Activated CD4-positive, alpha-beta T cell treated with anti-CD3 and anti-CD28 coated beads, Interleukin-2, amount 10 ng/mL, durations not matched to agents 7 days and 5 days (primary cell): Measurements from ENCODE around the gene ARHGAP26. TPM values are rescaled to one million over a fixed set of nuclear protein-coding genes. Genes with fewer than 3 reads are reported as not detected.

Experiments
- CTCF ChIA-PET: fragments of 350-600 bp; sonication (Branson Sonifier 250); formaldehyde crosslinking; loops from one replicate; lab custom pipeline; 2021; ENCODE audit warnings: antibody characterized with exemption; lab: Charles Lee
- POLR2A ChIA-PET: fragments of 350-600 bp; sonication (Branson Sonifier 250); formaldehyde crosslinking; loops from one replicate; lab custom pipeline; 2021; ENCODE audit warnings: antibody characterized with exemption; lab: Charles Lee
- DNase-seq: peaks from one replicate; pipeline ENCODE4 v3.0.0-alpha.2; 2020
- H3K27ac Mint-ChIP-seq: one replicate; pipeline ENCODE4 v1.8.0; 2021; ENCODE audit warnings: mild to moderate bottlenecking, moderate library complexity, mixed read lengths
- H3K27me3 Mint-ChIP-seq: one replicate; pipeline ENCODE4 v1.8.0; 2021; ENCODE audit warnings: mixed read lengths
- H3K36me3 Mint-ChIP-seq: one replicate; pipeline ENCODE4 v1.8.0; 2021; ENCODE audit warnings: low read depth, mixed read lengths
- H3K4me1 Mint-ChIP-seq: one replicate; pipeline ENCODE4 v1.8.0; 2021; ENCODE audit warnings: mixed read lengths
- H3K4me3 Mint-ChIP-seq: one replicate; pipeline ENCODE4 v1.8.0; 2021; ENCODE audit warnings: mild to moderate bottlenecking, moderate library complexity, mixed read lengths
- H3K9me3 Mint-ChIP-seq: one replicate; pipeline ENCODE4 v1.8.0; 2021; ENCODE audit warnings: mixed read lengths
- total RNA-seq, 2 experiments: library from RNA; stranded (reverse); gene quantifications; one replicate each; pipeline ENCODE4 v1.2.3, GENCODE V29; 2021

Gene ARHGAP26
- total RNA-seq, 2 experiments from 2014 or later: 21.0 to 21.5 TPM

- Mint-ChIP-seq H3K4me3 (no peak overlapping the region), H3K4me1 (peaks cover 18% of the 10 kb centered on the region), H3K9me3 (no peaks in the 10 kb centered on the region), H3K36me3 (peaks cover 6% of the 10 kb centered on the region), H3K27ac (no peak overlapping the region), H3K27me3 (no peaks in the 10 kb centered on the region)
- CTCF ChIA-PET: interaction anchor here (1.1 to 1.3 kb wide), 3 partner anchors 10 to 53 kb away, joined by 3 to 5 read pairs (median 3); no protein-coding TSS in a partner anchor
- no peak for DNase-seq
- POLR2A ChIA-PET: no interaction called here
Observed at GRCh38 chr5:142810081-142810480, 39.9 kb downstream of the ARHGAP26 start.

- DNase-seq: no peak
- CTCF ChIA-PET: no interaction called here
- no peak overlapping the region for H3K4me3 Mint-ChIP-seq
- peaks cover 8% of the 10 kb centered on the region for H3K36me3 Mint-ChIP-seq
- no peaks in the 10 kb centered on the region for H3K9me3 Mint-ChIP-seq
- no peak overlapping the region for H3K27ac Mint-ChIP-seq
- POLR2A ChIA-PET: no interaction called here
- H3K27me3 Mint-ChIP-seq: no peaks in the 10 kb centered on the region
- H3K4me1 Mint-ChIP-seq: peaks cover 18% of the 10 kb centered on the region
Observed at GRCh38 chr5:142810743-142811290, 40.6 kb downstream of the ARHGAP26 start.

- POLR2A ChIA-PET: no interaction called here
- H3K36me3 Mint-ChIP-seq: peaks cover 8% of the 10 kb centered on the region
- H3K9me3 Mint-ChIP-seq: no peaks in the 10 kb centered on the region
- no peak overlapping the region for H3K27ac Mint-ChIP-seq
- DNase-seq: no peak
- CTCF ChIA-PET: interaction anchor here (0.6 to 1.4 kb wide), 6 partner anchors 10 to 230 kb away, joined by 3 to 4 read pairs (median 3); no protein-coding TSS in a partner anchor
- H3K4me3 Mint-ChIP-seq: no peak overlapping the region
- peaks cover 21% of the 10 kb centered on the region for H3K4me1 Mint-ChIP-seq
- no peaks in the 10 kb centered on the region for H3K27me3 Mint-ChIP-seq
Observed at GRCh38 chr5:142811866-142812557, 41.8 kb downstream of the ARHGAP26 start.

GRCh38 chr5:142813220-142813619 is 43.0 kb downstream of the ARHGAP26 start:
- Mint-ChIP-seq H3K27me3 (no peaks in the 10 kb centered on the region), H3K4me3 (no peak overlapping the region), H3K4me1 (peaks cover 20% of the 10 kb centered on the region), H3K36me3 (peaks cover 8% of the 10 kb centered on the region), H3K9me3 (no peaks in the 10 kb centered on the region), H3K27ac (no peak overlapping the region)
- DNase-seq: no peak
- ChIA-PET POLR2A (no interaction called here), CTCF (no interaction called here)

- H3K27me3 Mint-ChIP-seq: no peaks in the 10 kb centered on the region
- no peak overlapping the region for H3K4me3 Mint-ChIP-seq
- ChIA-PET CTCF (no interaction called here), POLR2A (no interaction called here)
- peaks cover 13% of the 10 kb centered on the region for H3K4me1 Mint-ChIP-seq
- H3K27ac Mint-ChIP-seq: no peak overlapping the region
- no peak for DNase-seq
- no peaks in the 10 kb centered on the region for H3K9me3 Mint-ChIP-seq
- peaks cover 5% of the 10 kb centered on the region for H3K36me3 Mint-ChIP-seq
Observed at GRCh38 chr5:142814122-142814521, 43.9 kb downstream of the ARHGAP26 start.

GRCh38 chr5:142815469-142815868 is 45.3 kb downstream of the ARHGAP26 start:
- H3K27ac Mint-ChIP-seq: peak overlapping the region; percentile 34
- H3K9me3 Mint-ChIP-seq: no peaks in the 10 kb centered on the region
- DNase-seq: no peak
- ChIA-PET POLR2A (no interaction called here), CTCF (no interaction called here)
- peaks cover 7% of the 10 kb centered on the region for H3K36me3 Mint-ChIP-seq
- H3K27me3 Mint-ChIP-seq: no peaks in the 10 kb centered on the region
- peaks cover 11% of the 10 kb centered on the region for H3K4me1 Mint-ChIP-seq
- H3K4me3 Mint-ChIP-seq: no peak overlapping the region

GRCh38 chr5:142816531-142817430 is 46.6 kb downstream of the ARHGAP26 start:
- no peak overlapping the region for H3K27ac Mint-ChIP-seq
- peaks cover 17% of the 10 kb centered on the region for H3K4me1 Mint-ChIP-seq
- H3K4me3 Mint-ChIP-seq: no peak overlapping the region
- ChIA-PET CTCF (interaction anchor here (1.1 to 1.2 kb wide), 2 partner anchors 8 to 84 kb away, joined by 3 read pairs; no protein-coding TSS in a partner anchor), POLR2A (no interaction called here)
- no peaks in the 10 kb centered on the region for H3K27me3 Mint-ChIP-seq
- peaks cover 12% of the 10 kb centered on the region for H3K36me3 Mint-ChIP-seq
- H3K9me3 Mint-ChIP-seq: no peaks in the 10 kb centered on the region
- no peak for DNase-seq

GRCh38 chr5:142817949-142818431 is 47.8 kb downstream of the ARHGAP26 start:
- H3K4me1 Mint-ChIP-seq: peaks cover 20% of the 10 kb centered on the region
- no peak overlapping the region for H3K27ac Mint-ChIP-seq
- H3K9me3 Mint-ChIP-seq: no peaks in the 10 kb centered on the region
- H3K27me3 Mint-ChIP-seq: no peaks in the 10 kb centered on the region
- no peak overlapping the region for H3K4me3 Mint-ChIP-seq
- H3K36me3 Mint-ChIP-seq: peaks cover 12% of the 10 kb centered on the region
- ChIA-PET CTCF (interaction anchor here (1.2 kb wide), 2 partner anchors 9 to 85 kb away, joined by 3 to 4 read pairs; no protein-coding TSS in a partner anchor), POLR2A (no interaction called here)
- no peak for DNase-seq

- H3K4me3 Mint-ChIP-seq: no peak overlapping the region
- H3K27me3 Mint-ChIP-seq: no peaks in the 10 kb centered on the region
- ChIA-PET CTCF (no interaction called here), POLR2A (no interaction called here)
- H3K4me1 Mint-ChIP-seq: peaks cover 31% of the 10 kb centered on the region
- no peaks in the 10 kb centered on the region for H3K9me3 Mint-ChIP-seq
- H3K27ac Mint-ChIP-seq: no peak overlapping the region
- H3K36me3 Mint-ChIP-seq: peaks cover 10% of the 10 kb centered on the region
- DNase-seq: no peak
Observed at GRCh38 chr5:142819292-142819691, 49.1 kb downstream of the ARHGAP26 start.

GRCh38 chr5:142819825-142820224 is 49.6 kb downstream of the ARHGAP26 start:
- no peak for DNase-seq
- Mint-ChIP-seq H3K27me3 (no peaks in the 10 kb centered on the region), H3K36me3 (peaks cover 9% of the 10 kb centered on the region), H3K4me3 (no peak overlapping the region), H3K9me3 (no peaks in the 10 kb centered on the region), H3K27ac (no peak overlapping the region), H3K4me1 (peaks cover 31% of the 10 kb centered on the region)
- CTCF ChIA-PET: no interaction called here
- POLR2A ChIA-PET: no interaction called here

GRCh38 chr5:142820447-142820846 is 50.3 kb downstream of the ARHGAP26 start:
- POLR2A ChIA-PET: no interaction called here
- peaks cover 8% of the 10 kb centered on the region for H3K36me3 Mint-ChIP-seq
- no peaks in the 10 kb centered on the region for H3K27me3 Mint-ChIP-seq
- H3K4me3 Mint-ChIP-seq: no peak overlapping the region
- DNase-seq: no peak
- H3K9me3 Mint-ChIP-seq: no peaks in the 10 kb centered on the region
- no peak overlapping the region for H3K27ac Mint-ChIP-seq
- peaks cover 33% of the 10 kb centered on the region for H3K4me1 Mint-ChIP-seq
- CTCF ChIA-PET: interaction anchor here (0.6 to 1.4 kb wide), 3 partner anchors 22 to 797 kb away, joined by 3 to 5 read pairs (median 3); partner anchors contain the start of gene ARHGAP26

- DNase-seq: no peak
- Mint-ChIP-seq H3K36me3 (peaks cover 6% of the 10 kb centered on the region), H3K27ac (no peak overlapping the region), H3K4me3 (no peak overlapping the region), H3K9me3 (no peaks in the 10 kb centered on the region), H3K27me3 (no peaks in the 10 kb centered on the region), H3K4me1 (peaks cover 38% of the 10 kb centered on the region)
- ChIA-PET POLR2A (no interaction called here), CTCF (interaction anchor here (0.6 to 1.5 kb wide), 8 partner anchors 9 to 796 kb away, joined by 3 to 5 read pairs (median 3); partner anchors contain the start of gene ARHGAP26)
Observed at GRCh38 chr5:142821034-142821732, 51.0 kb downstream of the ARHGAP26 start.
